Progenitor cell of endocrine pancreas (in vitro differentiated cells): ENCODE measurements around the gene CEP97. TPM values are rescaled to one million over a fixed set of nuclear protein-coding genes. Genes with fewer than 3 reads are reported as not detected.
"Not testable (repeated sequence)": the region's sequence is repeated elsewhere in the genome, so short reads cannot be mapped to it uniquely, and the experiment has no call there.

Experiments
- DNase-seq: peaks from one replicate; pipeline ENCODE4 v3.0.0; 2021; ENCODE audit warnings: low spot score; ENCODE audit not compliant: unreplicated experiment
- H3K27ac Mint-ChIP-seq: 2 replicates; pipeline ENCODE4 v1.8.0; 2021; ENCODE audit warnings: mild to moderate bottlenecking, moderate library complexity, mixed read lengths
- H3K27me3 Mint-ChIP-seq: 2 replicates; pipeline ENCODE4 v1.8.0; 2021; ENCODE audit warnings: mixed read lengths
- H3K36me3 Mint-ChIP-seq: 2 replicates; pipeline ENCODE4 v1.8.0; 2022; ENCODE audit warnings: mixed read lengths; ENCODE audit not compliant: insufficient read depth
- H3K4me1 Mint-ChIP-seq: 2 replicates; pipeline ENCODE4 v1.8.0; 2021; ENCODE audit warnings: low read depth, mixed read lengths
- H3K4me3 Mint-ChIP-seq: 2 replicates; pipeline ENCODE4 v1.8.0; 2021; ENCODE audit warnings: low read depth, mild to moderate bottlenecking, moderate library complexity, mixed read lengths
- H3K9me3 Mint-ChIP-seq: 2 replicates; pipeline ENCODE4 v1.8.0; 2021; ENCODE audit warnings: low read depth, mixed read lengths
- CTCF ChIP-seq: fragments of 200-600 bp; sonication (generic); IDR thresholded peaks from one replicate; pipeline ENCODE4 v1.5.0; 2021; ENCODE audit warnings: antibody characterized with exemption, mild to moderate bottlenecking; ENCODE audit not compliant: unreplicated experiment
- total RNA-seq: library from RNA; stranded (reverse); gene quantifications from 2 replicates; pipeline ENCODE4 v1.2.1, GENCODE V29; 2021

The CEP97 gene
- total RNA-seq, 1 donor from 2014 or later, result 21.9 TPM

DNA sequence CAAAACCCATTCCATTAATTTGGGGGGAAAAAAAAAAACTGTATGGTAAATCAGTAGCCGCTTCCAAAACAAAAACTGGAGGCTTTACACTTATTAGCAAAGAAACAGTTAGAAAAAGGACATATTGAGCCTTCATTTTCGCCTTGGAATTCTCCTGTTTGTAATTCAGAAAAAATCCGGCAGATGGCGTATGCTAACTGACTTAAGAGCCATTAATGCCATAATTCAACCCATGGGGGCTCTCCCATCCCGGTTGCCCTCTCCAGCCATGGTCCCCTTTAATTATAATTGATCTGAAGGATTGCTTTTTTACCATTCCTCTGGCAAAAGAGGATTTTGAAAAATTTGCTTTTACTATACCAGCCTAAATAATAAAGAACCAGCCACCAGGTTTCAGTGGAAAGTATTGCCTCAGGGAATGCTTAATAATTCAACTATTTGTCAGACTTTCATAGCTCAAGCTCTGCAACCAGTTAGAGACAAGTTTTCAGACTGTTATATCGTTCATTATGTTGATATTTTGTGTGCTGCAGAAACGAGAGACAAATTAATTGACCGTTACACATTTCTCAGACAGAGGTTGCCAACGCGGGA is 28.5 kb upstream of the CEP97 start:
- TF ChIP-seq CTCF, result peak; percentile 79
- Mint-ChIP-seq H3K9me3 (no peaks in the 10 kb centered on the region), H3K4me3 (no peak overlapping the region), H3K36me3 (no peaks in the 10 kb centered on the region), H3K27me3 (no peaks in the 10 kb centered on the region), H3K4me1 (peaks cover 3% of the 10 kb centered on the region), H3K27ac (no peak overlapping the region)
- DNase-seq, result no peak

DNA sequence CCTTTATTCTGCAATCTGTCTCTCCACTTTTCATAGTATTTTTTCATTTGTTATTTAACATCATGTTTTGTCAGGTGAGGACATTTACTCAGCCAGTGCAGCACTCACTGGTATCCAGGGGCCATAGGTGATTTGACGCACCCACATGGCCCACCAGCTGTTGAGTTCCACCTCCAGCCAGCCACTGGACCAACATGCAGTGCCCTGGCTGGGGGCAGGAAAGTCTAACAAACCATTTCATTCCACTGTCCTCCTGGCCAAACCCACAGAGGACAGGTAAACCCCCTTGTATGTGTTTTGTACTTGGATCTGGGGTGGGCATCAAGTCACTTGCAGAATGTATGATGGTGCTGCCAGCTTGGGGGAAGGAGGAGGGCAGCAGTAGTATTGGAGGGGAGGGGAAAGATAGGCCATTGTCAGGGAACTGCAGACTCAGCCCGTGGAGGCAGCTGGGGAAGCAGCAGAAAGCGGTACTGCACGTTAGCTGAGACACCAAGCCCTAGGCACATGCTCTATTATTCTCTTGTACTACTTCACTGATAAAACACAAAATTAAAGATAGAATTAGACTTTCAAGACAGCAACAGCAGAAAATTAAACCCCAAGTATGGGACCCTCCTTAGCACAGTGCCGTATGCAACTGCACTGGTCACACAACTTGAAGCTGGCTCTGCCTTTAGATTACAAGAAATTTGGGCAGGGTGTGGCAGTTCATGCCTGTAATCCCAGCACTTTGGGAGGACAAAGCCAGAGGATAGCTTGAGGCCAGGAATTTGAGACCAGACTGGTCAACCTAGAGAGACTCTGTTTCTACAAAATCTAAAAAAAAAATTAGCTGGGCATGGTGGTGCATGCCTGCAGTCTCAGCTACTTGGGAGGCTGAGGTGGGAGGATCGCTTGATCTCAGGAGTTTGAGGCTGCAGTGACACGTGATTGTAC is 22.4 kb upstream of the CEP97 start:
- no peaks in the 10 kb centered on the region for H3K4me1 Mint-ChIP-seq
- no peaks in the 10 kb centered on the region for H3K9me3 Mint-ChIP-seq
- TF ChIP-seq CTCF, result no peak
- no peak overlapping the region for H3K27ac Mint-ChIP-seq
- no peaks in the 10 kb centered on the region for H3K36me3 Mint-ChIP-seq
- no peaks in the 10 kb centered on the region for H3K27me3 Mint-ChIP-seq
- no peak overlapping the region for H3K4me3 Mint-ChIP-seq
- DNase-seq, result no peak

- no peak for DNase-seq
- no peaks in the 10 kb centered on the region for H3K36me3 Mint-ChIP-seq
- no peaks in the 10 kb centered on the region for H3K27me3 Mint-ChIP-seq
- no peak overlapping the region for H3K4me3 Mint-ChIP-seq
- no peak for TF ChIP-seq CTCF
- H3K4me1 Mint-ChIP-seq, result no peaks in the 10 kb centered on the region
- H3K27ac Mint-ChIP-seq, result no peak overlapping the region
- H3K9me3 Mint-ChIP-seq, result no peaks in the 10 kb centered on the region
Measured at GRCh38 chr3:101702726-101703125, 21.7 kb upstream of the CEP97 start.

GRCh38 chr3:101703169-101703568 is 21.2 kb upstream of the CEP97 start:
- Mint-ChIP-seq H3K36me3 (no peaks in the 10 kb centered on the region), H3K27me3 (no peaks in the 10 kb centered on the region), H3K4me3 (no peak overlapping the region), H3K27ac (no peak overlapping the region), H3K9me3 (no peaks in the 10 kb centered on the region), H3K4me1 (no peaks in the 10 kb centered on the region)
- no peak for TF ChIP-seq CTCF
- DNase-seq, result no peak

- not testable (repeated sequence) for H3K36me3 Mint-ChIP-seq, H3K27ac Mint-ChIP-seq, H3K4me1 Mint-ChIP-seq, H3K27me3 Mint-ChIP-seq, H3K4me3 Mint-ChIP-seq, DNase-seq, H3K9me3 Mint-ChIP-seq
Measured at GRCh38 chr3:101704639-101705038, 19.8 kb upstream of the CEP97 start.
